HepG2 (cell line): ENCODE results near the gene SLC19A1. TPM values are rescaled to one million over a fixed set of nuclear protein-coding genes. Genes with fewer than 3 reads are reported as not detected.

Source experiments
- FOXP4 ChIP-seq: sonication (generic); formaldehyde crosslinking; IDR thresholded peaks from 2 replicates; pipeline ENCODE4 v1.4.0; 2020; ENCODE audit warnings: missing genetic modification reagents
- NRL ChIP-seq: sonication (generic); formaldehyde crosslinking; IDR thresholded peaks from 2 replicates; pipeline ENCODE4 v1.5.0; 2020; ENCODE audit warnings: missing genetic modification reagents, mild to moderate bottlenecking, moderate library complexity, borderline replicate concordance
- ONECUT2 ChIP-seq: sonication (generic); formaldehyde crosslinking; IDR thresholded peaks from 2 replicates; pipeline ENCODE4 v1.4.0; 2020; ENCODE audit warnings: missing genetic modification reagents
- POLR2A ChIP-seq, 2 experiments: IDR thresholded peaks; 2 replicates each; pipeline ENCODE4 v1.6.1; 2011; ENCODE audit warnings: low read depth in 2 of 2, low read length in 2 of 2, mild to moderate bottlenecking in 1 of 2, moderate library complexity in 1 of 2; ENCODE audit not compliant: insufficient read depth in 1 of 2
- RXRA ChIP-seq: sonication (generic); formaldehyde crosslinking; IDR thresholded peaks from 2 replicates; pipeline ENCODE4 v1.5.1; 2020; ENCODE audit warnings: missing genetic modification reagents
- SALL1 ChIP-seq: sonication (generic); formaldehyde crosslinking; IDR thresholded peaks from 2 replicates; pipeline ENCODE4 v1.8.0; 2022; ENCODE audit warnings: mild to moderate bottlenecking, missing genetic modification reagents
- SP4 ChIP-seq: sonication (generic); formaldehyde crosslinking; IDR thresholded peaks from 2 replicates; pipeline ENCODE4 v1.8.1; 2023; ENCODE audit warnings: mild to moderate bottlenecking, missing genetic modification reagents
- UBTF ChIP-seq: sonication (generic); formaldehyde crosslinking; IDR thresholded peaks from 2 replicates; pipeline ENCODE4 v1.4.0; 2020; ENCODE audit warnings: mild to moderate bottlenecking, missing genetic modification reagents
- YY1 ChIP-seq: IDR thresholded peaks from 2 replicates; pipeline ENCODE4 v1.6.1; 2011; ENCODE audit warnings: low read length, low read depth, moderate library complexity, mild to moderate bottlenecking; ENCODE audit not compliant: insufficient read depth, insufficient replicate concordance
- ZNF329 ChIP-seq: sonication (generic); formaldehyde crosslinking; IDR thresholded peaks from 2 replicates; pipeline ENCODE4 v1.9.0; 2021; ENCODE audit warnings: low read depth, mild to moderate bottlenecking, missing genetic modification reagents
- ZNF788 ChIP-seq: sonication (generic); formaldehyde crosslinking; IDR thresholded peaks from 2 replicates; pipeline ENCODE4 v1.5.0; 2020; ENCODE audit warnings: mild to moderate bottlenecking, missing genetic modification reagents, borderline replicate concordance
- ZSCAN30 ChIP-seq: sonication (generic); formaldehyde crosslinking; IDR thresholded peaks from 2 replicates; pipeline ENCODE4 v1.5.0; 2020; ENCODE audit warnings: mild to moderate bottlenecking, missing genetic modification reagents
- polyA plus RNA-seq, 8 experiments: library from polyadenylated mRNA; depleted of rRNA in 3 of 8; stranded (reverse) in 7 of 8; unstranded in 1 of 8; fragments of >200 nt; fragmentation: Illumina TruSeq in 4 of 8; extraction: Trizol in 4 of 8; gene quantifications; 2 replicates each; pipeline versions ENCODE4 v1.2.1 to v1.2.3, GENCODE V29; 2011 to 2016; ENCODE audit warnings: low read depth in 4 of 8, missing spikeins in 1 of 8, mixed read lengths in 1 of 8; ENCODE audit not compliant: insufficient read depth in 1 of 8
- total RNA-seq, 5 experiments: library from RNA; depleted of rRNA; stranded (reverse); fragments of >200 nt; fragmentation: Illumina TruSeq; extraction: Trizol; gene quantifications; 2 replicates each; pipeline ENCODE4 v1.2.3, GENCODE V29; 2016; ENCODE audit warnings: low read depth in 1 of 5
- TF ChIP-seq, protein P1 (sequence below): sonication (generic); formaldehyde crosslinking; IDR thresholded peaks from 2 replicates; pipeline ENCODE4 v1.5.1; 2020; ENCODE audit warnings: mild to moderate bottlenecking, missing genetic modification reagents, moderate library complexity
- TF ChIP-seq, protein P2 (sequence below): sonication (generic); formaldehyde crosslinking; IDR thresholded peaks from 2 replicates; pipeline ENCODE4 v1.4.0; 2020; ENCODE audit warnings: missing genetic modification reagents, borderline replicate concordance
- TF ChIP-seq, protein P3 (sequence below): IDR thresholded peaks from 2 replicates; pipeline ENCODE4 v1.6.1; 2012; ENCODE audit warnings: inconsistent platforms

The SLC19A1 gene
- total and polyA plus RNA-seq, 2 of the 13 experiments (the other 11 are each of a cell fraction or from before 2014, with no cell fraction given), result 21.8 to 23.0 TPM

DNA sequence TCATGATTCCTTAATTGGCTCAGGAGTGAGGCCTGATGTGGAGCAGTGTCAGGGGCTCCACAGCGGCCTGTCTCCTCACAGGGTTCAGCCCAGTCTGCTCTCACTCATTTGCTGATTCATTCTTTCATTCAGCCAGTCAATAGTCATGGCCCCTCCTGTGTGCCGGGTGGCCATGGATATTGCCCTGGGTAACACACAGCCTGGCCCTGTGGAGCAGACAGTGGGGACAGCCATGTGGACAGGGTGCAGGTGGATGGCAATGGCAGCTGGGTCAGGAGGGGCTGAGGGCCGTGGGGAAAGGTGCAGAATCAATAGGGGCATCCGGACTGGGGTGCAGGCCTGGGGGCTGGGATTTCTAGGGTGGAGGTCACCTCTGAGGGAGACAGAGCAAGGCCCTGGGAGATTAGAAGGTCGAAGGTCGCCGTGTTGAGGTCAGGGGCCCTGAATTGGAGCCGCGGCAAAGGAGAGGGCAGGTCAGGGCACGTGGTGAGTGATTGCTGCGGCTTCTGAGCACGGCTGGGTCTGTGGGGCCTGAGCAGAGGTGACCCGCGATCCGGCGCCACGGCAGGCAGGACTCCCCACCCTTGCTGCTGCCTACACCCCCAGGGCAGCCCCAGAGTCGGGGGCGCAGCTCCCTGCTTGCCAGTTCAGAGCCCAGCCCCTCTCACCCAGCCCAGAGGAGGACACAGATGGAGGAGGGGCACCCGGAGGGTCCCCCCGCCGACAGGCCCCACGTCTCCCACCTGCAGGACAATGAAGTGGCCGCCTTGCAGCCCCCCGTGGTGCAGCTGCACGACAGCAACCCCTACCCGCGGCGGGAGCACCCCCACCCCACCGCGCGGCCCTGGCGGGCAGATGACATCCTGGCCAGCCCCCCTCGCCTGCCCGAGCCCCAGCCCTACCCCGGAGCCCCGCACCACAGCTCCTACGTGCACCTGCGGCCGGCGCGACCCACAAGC is 33.4 kb downstream of the SLC19A1 start (continued):
- TF ChIP-seq ZSCAN30 (CRISPR knock-in tag) (no peak), RXRA (CRISPR knock-in tag) (peak; percentile 77), YY1 (peak; percentile 35), ZNF788 (CRISPR knock-in tag) (no peak; the same call in 1 of the 2 replicates), SP4 (peak; percentile 37; the same call in 1 of the 2 replicates), NRL (CRISPR knock-in tag) (0 out of 2 replicates have a peak, but pooled peaks have one; percentile 15), ONECUT2 (CRISPR knock-in tag) (no peak), ZNF329 (CRISPR knock-in tag) (no peak), FOXP4 (CRISPR knock-in tag) (0 out of 2 replicates have a peak, but pooled peaks have one; percentile 11), SALL1 (CRISPR knock-in tag) (peak; percentile 69), POLR2A (IDR thresholded peaks at IDR 0.05; ENCODE audit: insufficient read depth in 1 of 2, low read depth in 2 of 2, low read length in 2 of 2) (peak in 1 of 2 experiments; percentile 39; a peak in 1 of 4 replicates), UBTF (CRISPR knock-in tag) (no peak)
- TF ChIP-seq, protein P1, sequence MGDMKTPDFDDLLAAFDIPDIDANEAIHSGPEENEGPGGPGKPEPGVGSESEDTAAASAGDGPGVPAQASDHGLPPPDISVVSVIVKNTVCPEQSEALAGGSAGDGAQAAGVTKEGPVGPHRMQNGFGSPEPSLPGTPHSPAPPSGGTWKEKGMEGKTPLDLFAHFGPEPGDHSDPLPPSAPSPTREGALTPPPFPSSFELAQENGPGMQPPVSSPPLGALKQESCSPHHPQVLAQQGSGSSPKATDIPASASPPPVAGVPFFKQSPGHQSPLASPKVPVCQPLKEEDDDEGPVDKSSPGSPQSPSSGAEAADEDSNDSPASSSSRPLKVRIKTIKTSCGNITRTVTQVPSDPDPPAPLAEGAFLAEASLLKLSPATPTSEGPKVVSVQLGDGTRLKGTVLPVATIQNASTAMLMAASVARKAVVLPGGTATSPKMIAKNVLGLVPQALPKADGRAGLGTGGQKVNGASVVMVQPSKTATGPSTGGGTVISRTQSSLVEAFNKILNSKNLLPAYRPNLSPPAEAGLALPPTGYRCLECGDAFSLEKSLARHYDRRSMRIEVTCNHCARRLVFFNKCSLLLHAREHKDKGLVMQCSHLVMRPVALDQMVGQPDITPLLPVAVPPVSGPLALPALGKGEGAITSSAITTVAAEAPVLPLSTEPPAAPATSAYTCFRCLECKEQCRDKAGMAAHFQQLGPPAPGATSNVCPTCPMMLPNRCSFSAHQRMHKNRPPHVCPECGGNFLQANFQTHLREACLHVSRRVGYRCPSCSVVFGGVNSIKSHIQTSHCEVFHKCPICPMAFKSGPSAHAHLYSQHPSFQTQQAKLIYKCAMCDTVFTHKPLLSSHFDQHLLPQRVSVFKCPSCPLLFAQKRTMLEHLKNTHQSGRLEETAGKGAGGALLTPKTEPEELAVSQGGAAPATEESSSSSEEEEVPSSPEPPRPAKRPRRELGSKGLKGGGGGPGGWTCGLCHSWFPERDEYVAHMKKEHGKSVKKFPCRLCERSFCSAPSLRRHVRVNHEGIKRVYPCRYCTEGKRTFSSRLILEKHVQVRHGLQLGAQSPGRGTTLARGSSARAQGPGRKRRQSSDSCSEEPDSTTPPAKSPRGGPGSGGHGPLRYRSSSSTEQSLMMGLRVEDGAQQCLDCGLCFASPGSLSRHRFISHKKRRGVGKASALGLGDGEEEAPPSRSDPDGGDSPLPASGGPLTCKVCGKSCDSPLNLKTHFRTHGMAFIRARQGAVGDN, result peak; percentile 89
- TF ChIP-seq, protein P2, sequence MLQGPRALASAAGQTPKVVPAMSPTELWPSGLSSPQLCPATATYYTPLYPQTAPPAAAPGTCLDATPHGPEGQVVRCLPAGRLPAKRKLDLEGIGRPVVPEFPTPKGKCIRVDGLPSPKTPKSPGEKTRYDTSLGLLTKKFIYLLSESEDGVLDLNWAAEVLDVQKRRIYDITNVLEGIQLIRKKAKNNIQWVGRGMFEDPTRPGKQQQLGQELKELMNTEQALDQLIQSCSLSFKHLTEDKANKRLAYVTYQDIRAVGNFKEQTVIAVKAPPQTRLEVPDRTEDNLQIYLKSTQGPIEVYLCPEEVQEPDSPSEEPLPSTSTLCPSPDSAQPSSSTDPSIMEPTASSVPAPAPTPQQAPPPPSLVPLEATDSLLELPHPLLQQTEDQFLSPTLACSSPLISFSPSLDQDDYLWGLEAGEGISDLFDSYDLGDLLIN (CRISPR knock-in tag), result no peak
- TF ChIP-seq, protein P3, sequence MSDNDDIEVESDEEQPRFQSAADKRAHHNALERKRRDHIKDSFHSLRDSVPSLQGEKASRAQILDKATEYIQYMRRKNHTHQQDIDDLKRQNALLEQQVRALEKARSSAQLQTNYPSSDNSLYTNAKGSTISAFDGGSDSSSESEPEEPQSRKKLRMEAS, result peak; percentile 68
